H1 (cell line): ENCODE measurements around the gene OAT. TPM values are rescaled to one million over a fixed set of nuclear protein-coding genes. Genes with fewer than 3 reads are reported as not detected.
A peak's percentile ranks its signal among the peaks of the same experiment; 100 is the strongest.

Source experiments
- CTCF ChIA-PET: fragments of 300-600 bp; sonication (Branson Sonifier 250); formaldehyde crosslinking; loops from one replicate; lab custom pipeline; 2021; ENCODE audit not compliant: partially characterized antibody; lab: Charles Lee
- POLR2A ChIA-PET: fragments of 300-600 bp; sonication (Branson Sonifier 250); formaldehyde crosslinking; loops from one replicate; lab custom pipeline; 2021; ENCODE audit warnings: inconsistent platforms; ENCODE audit not compliant: partially characterized antibody; lab: Charles Lee
- DNase-seq, 2 experiments: peaks; one replicate each; pipeline versions ENCODE4 v3.0.0 to v3.0.0-alpha.2; 2010 to 2022; ENCODE audit warnings: low spot score in 2 of 2, low read depth in 1 of 2, mixed read lengths in 1 of 2
- FAIRE-seq: peaks from 2 replicates; lab custom pipeline; 2011; peaks lifted over from hg19 to GRCh38; lab: Jason Lieb, UNC
- H2AFZ ChIP-seq: 2 replicates; pipeline ENCODE4 v1.8.1; 2012; ENCODE audit warnings: low read length, inconsistent platforms
- H2AK5ac ChIP-seq: 2 replicates; pipeline ENCODE4 v1.6.1; 2013; ENCODE audit warnings: low read depth, low read length
- H2BK120ac ChIP-seq: replicated peaks from 2 replicates; pipeline ENCODE3; 2013; ENCODE audit warnings: low read depth, low read length, inconsistent platforms
- H2BK12ac ChIP-seq: 2 replicates; pipeline ENCODE4 v1.6.1; 2013; ENCODE audit warnings: low read depth, low read length
- H2BK15ac ChIP-seq: 2 replicates; pipeline ENCODE4 v1.6.1; 2013; ENCODE audit warnings: low read length
- H2BK20ac ChIP-seq: 2 replicates; pipeline ENCODE4 v1.6.1; 2013; ENCODE audit warnings: low read length
- H2BK5ac ChIP-seq: 2 replicates; pipeline ENCODE4 v1.6.1; 2013; ENCODE audit warnings: low read depth, low read length
- H3K14ac ChIP-seq: 2 replicates; pipeline ENCODE4 v1.6.1; 2013; ENCODE audit warnings: inconsistent platforms; ENCODE audit not compliant: insufficient read length
- H3K18ac ChIP-seq: 2 replicates; pipeline ENCODE4 v1.6.1; 2013; ENCODE audit warnings: low read length; ENCODE audit errors: extremely low read depth
- H3K23ac ChIP-seq: 2 replicates; pipeline ENCODE4 v1.6.1; 2013; ENCODE audit warnings: inconsistent platforms; ENCODE audit not compliant: insufficient read length
- H3K23me2 ChIP-seq: 2 replicates; pipeline ENCODE4 v1.6.1; 2013; ENCODE audit warnings: low read depth, low read length
- H3K27ac ChIP-seq: 2 replicates; pipeline ENCODE4 v1.6.1; 2011; ENCODE audit warnings: low read depth, low read length, inconsistent platforms
- H3K27me3 ChIP-seq, 4 experiments: replicated peaks in 1 of 4; 1 replicate in 1 of 4; 2 replicates in 3 of 4; pipeline versions ENCODE4 v1.6.1 to v1.8.1; 2011 to 2013; ENCODE audit warnings: low read length in 3 of 4, mild to moderate bottlenecking in 3 of 4, inconsistent platforms in 2 of 4, mixed read lengths in 2 of 4, moderate library complexity in 1 of 4; ENCODE audit not compliant: control insufficient read depth in 3 of 4, insufficient read depth in 3 of 4; ENCODE audit errors: extremely low read depth in 1 of 4
- H3K36me3 ChIP-seq, 4 experiments: 2 replicates each; pipeline versions ENCODE4 v1.6.1 to v1.8.1; 2011 to 2013; ENCODE audit warnings: mild to moderate bottlenecking in 4 of 4, low read length in 3 of 4, moderate library complexity in 2 of 4, control low read depth in 1 of 4, inconsistent platforms in 1 of 4; ENCODE audit not compliant: insufficient read depth in 4 of 4, control insufficient read depth in 2 of 4
- H3K4ac ChIP-seq: replicated peaks from 2 replicates; pipeline ENCODE3; 2013; ENCODE audit warnings: low read length, low read depth, mixed read lengths, inconsistent platforms; ENCODE audit not compliant: insufficient read length
- H3K4me1 ChIP-seq, 4 experiments: replicated peaks in 1 of 4; 1 replicate in 1 of 4; 2 replicates in 3 of 4; pipeline versions ENCODE4 v1.6.1 to v1.8.1; 2011 to 2013; ENCODE audit warnings: low read length in 3 of 4, inconsistent platforms in 2 of 4, mixed read lengths in 1 of 4; ENCODE audit not compliant: insufficient read depth in 4 of 4, control insufficient read depth in 3 of 4
- H3K4me2 ChIP-seq, 2 experiments: 2 replicates each; pipeline versions ENCODE4 v1.6.1 to v1.8.1; 2011 to 2013; ENCODE audit warnings: low read depth in 2 of 2, low read length in 2 of 2, control low read depth in 1 of 2, inconsistent platforms in 1 of 2, mild to moderate bottlenecking in 1 of 2; ENCODE audit not compliant: insufficient read depth in 1 of 2
- H3K4me3 ChIP-seq, 4 experiments: fragments of 200-600, 300-600 bp in 1 of 4; sonication (generic), shearing (Covaris generic), sonication (Bioruptor Twin) in 1 of 4; 2 replicates each; pipeline versions ENCODE4 v1.5.1 to v1.8.1; 2011 to 2016; ENCODE audit warnings: low read length in 4 of 4, low read depth in 3 of 4, control low read depth in 2 of 4, inconsistent platforms in 2 of 4, mild to moderate bottlenecking in 2 of 4, mixed read lengths in 1 of 4, moderate library complexity in 1 of 4; ENCODE audit not compliant: insufficient read depth in 2 of 4; ENCODE audit errors: extremely low read depth in 1 of 4
- H3K56ac ChIP-seq: replicated peaks from 2 replicates; pipeline ENCODE3; 2013; ENCODE audit warnings: low read depth, mild to moderate bottlenecking, mixed read lengths, low read length, inconsistent platforms; ENCODE audit not compliant: insufficient read length
- H3K79me1 ChIP-seq: 2 replicates; pipeline ENCODE4 v1.6.1; 2013; ENCODE audit warnings: low read depth, low read length, control low read depth
- H3K79me2 ChIP-seq, 2 experiments: 2 replicates each; pipeline versions ENCODE4 v1.6.1 to v1.8.1; 2012 to 2013; ENCODE audit warnings: low read length in 2 of 2, mild to moderate bottlenecking in 2 of 2, inconsistent platforms in 1 of 2; ENCODE audit not compliant: insufficient read depth in 2 of 2, control insufficient read depth in 1 of 2
- H3K9ac ChIP-seq, 4 experiments: replicated peaks in 1 of 4; 1 replicate in 1 of 4; 2 replicates in 3 of 4; pipeline versions ENCODE4 v1.6.1 to v1.8.1; 2011 to 2013; ENCODE audit warnings: low read depth in 3 of 4, low read length in 3 of 4, control low read depth in 2 of 4, mild to moderate bottlenecking in 2 of 4, moderate library complexity in 2 of 4, inconsistent platforms in 1 of 4; ENCODE audit errors: extremely low read depth in 1 of 4
- H3K9me3 ChIP-seq, 2 experiments: 2 replicates each; pipeline versions ENCODE4 v1.6.1 to v1.8.1; 2012 to 2013; ENCODE audit warnings: mild to moderate bottlenecking in 2 of 2, moderate library complexity in 2 of 2, control low read depth in 1 of 2, inconsistent platforms in 1 of 2, low read depth in 1 of 2, low read length in 1 of 2, mixed read lengths in 1 of 2; ENCODE audit not compliant: insufficient read depth in 2 of 2
- H4K20me1 ChIP-seq, 2 experiments: replicated peaks in 1 of 2; 2 replicates each; pipeline versions ENCODE3 to v1.8.1; 2011 to 2013; ENCODE audit warnings: inconsistent platforms in 2 of 2, low read length in 2 of 2, mild to moderate bottlenecking in 1 of 2; ENCODE audit not compliant: insufficient read depth in 2 of 2, control insufficient read depth in 1 of 2
- H4K5ac ChIP-seq: 2 replicates; pipeline ENCODE4 v1.6.1; 2013; ENCODE audit warnings: low read length, low read depth, mixed read lengths, inconsistent platforms; ENCODE audit not compliant: insufficient read length
- H4K8ac ChIP-seq: 2 replicates; pipeline ENCODE4 v1.8.0; 2013; ENCODE audit warnings: mild to moderate bottlenecking, moderate library complexity, low read length, inconsistent platforms; ENCODE audit not compliant: insufficient read depth; ENCODE audit errors: extremely low read depth
- H4K91ac ChIP-seq: replicated peaks from 2 replicates; pipeline ENCODE3; 2013; ENCODE audit warnings: low read length, mixed read lengths, inconsistent platforms; ENCODE audit not compliant: insufficient read length
- BCL11A ChIP-seq, 2 experiments: IDR thresholded peaks; one replicate each; pipeline ENCODE4 v1.6.1; 2011; ENCODE audit warnings: low read depth in 2 of 2, low read length in 2 of 2, mild to moderate bottlenecking in 2 of 2
- CEBPB ChIP-seq: IDR thresholded peaks from 2 replicates; pipeline ENCODE4 v1.6.1; 2012; ENCODE audit warnings: low read depth, low read length
- CHD1 ChIP-seq: IDR thresholded peaks from 2 replicates; pipeline ENCODE4 v1.6.1; 2012; ENCODE audit warnings: low read depth, low read length, improper control_type of control experiment
- KDM4A ChIP-seq: IDR thresholded peaks from one replicate; pipeline ENCODE4 v1.7.1; 2012; ENCODE audit warnings: low read depth, mild to moderate bottlenecking, moderate library complexity, low read length, inconsistent platforms; ENCODE audit not compliant: severe bottlenecking
- RXRA ChIP-seq: IDR thresholded peaks from 2 replicates; pipeline ENCODE4 v1.6.1; 2011; ENCODE audit warnings: low read depth, mild to moderate bottlenecking, low read length, moderate library complexity; ENCODE audit not compliant: insufficient read depth
- SIX5 ChIP-seq: IDR thresholded peaks from 2 replicates; pipeline ENCODE4 v1.6.1; 2011; ENCODE audit warnings: mild to moderate bottlenecking, low read depth, low read length
- SP1 ChIP-seq: IDR thresholded peaks from 2 replicates; pipeline ENCODE4 v1.6.1; 2011; ENCODE audit warnings: low read depth, low read length
- SP2 ChIP-seq: IDR thresholded peaks from 2 replicates; pipeline ENCODE4 v1.6.1; 2012; ENCODE audit warnings: mild to moderate bottlenecking, low read length, inconsistent platforms
- SUZ12 ChIP-seq: fragments of 200-600 bp; sonication (generic); IDR thresholded peaks from 2 replicates; pipeline ENCODE4 v1.6.1; 2012; ENCODE audit warnings: mild to moderate bottlenecking, inconsistent platforms, low read length, moderate library complexity, mixed read lengths
- TEAD4 ChIP-seq: IDR thresholded peaks from 2 replicates; pipeline ENCODE4 v1.6.1; 2012; ENCODE audit warnings: low read depth, low read length, inconsistent platforms, mixed read lengths
- USF2 ChIP-seq: IDR thresholded peaks from 2 replicates; pipeline ENCODE4 v1.6.1; 2011; ENCODE audit warnings: low read length, improper control_type of control experiment
- WGBS, 2 experiments: shearing (Covaris generic) in 1 of 2; methylation state at CpG; one replicate each; pipeline versions ENCODE4 v1.1.6 to v1.1.7; 2013 to 2015; ENCODE audit warnings: low lambda C conversion rate in 2 of 2, mixed read lengths in 2 of 2, inconsistent platforms in 1 of 2, low coverage in 1 of 2, missing lambda C conversion rate in 1 of 2; ENCODE audit not compliant: insufficient replicate concordance in 2 of 2, insufficient coverage in 1 of 2, insufficient read length in 1 of 2; ENCODE audit errors: extremely low coverage in 1 of 2, missing lambda C conversion rate in 1 of 2; 5-methylcytosine and 5-hydroxymethylcytosine counted together
- polyA plus RNA-seq, 7 experiments: library from polyadenylated mRNA; depleted of rRNA in 3 of 7; stranded (reverse) in 5 of 7; unstranded in 2 of 7; fragments of >200 nt in 5 of 7; fragments of 200-250 nt in 2 of 7; gene quantifications; 1 replicate in 5 of 7; 2 replicates in 1 of 7; 4 replicates in 1 of 7; pipeline versions ENCODE4 v1.2.1 to v1.2.3, GENCODE V29; 2011 to 2013; ENCODE audit warnings: missing spikeins in 2 of 7, mixed read lengths in 2 of 7
- total RNA-seq: library from RNA; stranded (reverse); fragmentation: NEBNext Ultra II Directional; extraction: Animal tissue kit (Norgen Biotek cat#: 25700); gene quantifications from 2 replicates; pipeline ENCODE4 v1.2.1, GENCODE V29; 2021
- TF ChIP-seq, protein P1 (sequence below): IDR thresholded peaks from 2 replicates; pipeline ENCODE4 v1.6.1; 2011; ENCODE audit warnings: low read depth, mild to moderate bottlenecking, low read length; ENCODE audit not compliant: insufficient read depth

Gene OAT
- total and polyA plus RNA-seq, 2 of the 8 experiments (the other 6 are each of a cell fraction or from before 2014, with no cell fraction given), result 67.8 to 121 TPM

GRCh38 chr10:124450783-124451057 lies 32.0 kb upstream of the OAT start:
- Histone ChIP-seq H3K79me1 (no peaks in the 10 kb centered on the region), H3K23ac (no peak overlapping the region), H3K4ac (no peak overlapping the region), H4K8ac (peak overlapping the region; percentile 40; the same call in 1 of the 2 replicates), H2AK5ac (no peak overlapping the region), H2BK120ac (peak overlapping the region; percentile 63), H4K5ac (no peak overlapping the region), H3K14ac (no peak overlapping the region), H3K4me2 (peak overlapping the region; percentile 92 to 96), H3K18ac (no peak overlapping the region), H3K4me1 (peaks cover 17 to 39% (median 31%) of the 10 kb centered on the region in 4 experiments), H3K23me2 (peaks cover 23% of the 10 kb centered on the region), H4K91ac (peak overlapping the region; percentile 85), H3K56ac (no peak overlapping the region), H3K27ac (no peak overlapping the region; the same call in 1 of the 2 replicates), H4K20me1 (peaks cover 0 to 15% of the 10 kb centered on the region in 2 experiments), H2BK20ac (peak overlapping the region; percentile 16; the same call in 1 of the 2 replicates), H3K9me3 (no peaks in the 10 kb centered on the region), H3K27me3 (peaks cover 1 to 50% (median 38%) of the 10 kb centered on the region in 4 experiments), H2AFZ (no peak overlapping the region), H3K9ac (no peak overlapping the region), H3K4me3 (peak overlapping the region; percentile 45 to 72 (median 61); a peak in 5 of 8 replicates), H2BK5ac (no peak overlapping the region; the same call in 1 of the 2 replicates), H3K36me3 (peaks cover 0 to 2% (median 0%) of the 10 kb centered on the region in 4 experiments; a peak in 1 of 8 replicates), H2BK12ac (no peak overlapping the region), H2BK15ac (no peak overlapping the region), H3K79me2 (no peaks in the 10 kb centered on the region)
- POLR2A ChIA-PET, result interaction anchor here (1.0 to 6.5 kb wide), 5 partner anchors 10 to 32 kb away, joined by 3 to 43 read pairs (median 13); partner anchors contain the start of genes LHPP and OAT
- CTCF ChIA-PET, result interaction anchor here (1.8 to 2.0 kb wide), 2 partner anchors 11 kb away, joined by 9 to 14 read pairs; partner anchors contain the start of gene LHPP
- no peak for DNase-seq
- 27% methylated on average over 5 of the region's 5 CpGs; no CpG with 5 or more reads in 1 of the 2 experiments for WGBS, 2 experiments
- FAIRE-seq, result no peak
- TF ChIP-seq CEBPB (no peak), KDM4A (peak; percentile 3), RXRA (no peak), SUZ12 (peak; percentile 27; the same call in 1 of the 2 replicates), USF2 (no peak), SP1 (no peak), SIX5 (no peak), TEAD4 (no peak), BCL11A (IDR thresholded peaks at IDR 0.05; ENCODE audit: low read depth in 2 of 2, low read length in 2 of 2) (no peak), CHD1 (no peak), SP2 (no peak)
- TF ChIP-seq, protein P1, sequence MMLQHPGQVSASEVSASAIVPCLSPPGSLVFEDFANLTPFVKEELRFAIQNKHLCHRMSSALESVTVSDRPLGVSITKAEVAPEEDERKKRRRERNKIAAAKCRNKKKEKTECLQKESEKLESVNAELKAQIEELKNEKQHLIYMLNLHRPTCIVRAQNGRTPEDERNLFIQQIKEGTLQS, result no peak
